Occipital lobe (tissue), 3 donors: ENCODE data around the gene SLC6A4. TPM values are rescaled to one million over a fixed set of nuclear protein-coding genes. Genes with fewer than 3 reads are reported as not detected.
"Not testable (repeated sequence)": the region's sequence is repeated elsewhere in the genome, so short reads cannot be mapped to it uniquely, and the experiment has no call there.

ENCODE experiments used
- DNase-seq: peaks from one replicate; lab custom pipeline; 2025; lab: John Stamatoyannopoulos, UW
- small RNA-seq: library from RNA; depleted of rRNA; stranded (forward); fragments of <200 nt; gene quantifications from one replicate; pipeline ENCODE3, GENCODE V24; 2014
- total RNA-seq: library from RNA; depleted of rRNA; stranded (reverse); fragments of >200 nt; gene quantifications from one replicate; pipeline ENCODE4 v1.2.3, GENCODE V29; 2014

Gene SLC6A4
- total RNA-seq, 1 donor from 2014 or later: 2.2 TPM

DNA sequence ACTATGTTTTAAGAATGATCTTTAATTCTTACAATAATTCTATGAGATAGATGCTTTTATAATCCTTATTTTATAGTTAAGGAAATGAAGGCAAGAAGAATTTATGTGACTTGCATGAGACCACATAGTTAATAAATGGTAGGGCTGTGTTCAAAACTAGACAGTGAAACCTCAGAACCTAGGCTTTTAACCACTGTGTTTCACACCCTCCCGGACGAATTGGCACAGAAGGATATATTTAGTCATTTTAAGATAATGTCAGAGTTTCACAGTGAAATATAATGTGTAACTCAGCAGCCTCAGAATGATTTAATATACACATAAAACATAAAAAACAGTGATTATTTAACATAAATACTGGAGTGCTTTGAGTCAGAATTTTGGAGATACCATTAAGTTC, 61.8 kb downstream of the SLC6A4 start:
- no peak for DNase-seq

DNA sequence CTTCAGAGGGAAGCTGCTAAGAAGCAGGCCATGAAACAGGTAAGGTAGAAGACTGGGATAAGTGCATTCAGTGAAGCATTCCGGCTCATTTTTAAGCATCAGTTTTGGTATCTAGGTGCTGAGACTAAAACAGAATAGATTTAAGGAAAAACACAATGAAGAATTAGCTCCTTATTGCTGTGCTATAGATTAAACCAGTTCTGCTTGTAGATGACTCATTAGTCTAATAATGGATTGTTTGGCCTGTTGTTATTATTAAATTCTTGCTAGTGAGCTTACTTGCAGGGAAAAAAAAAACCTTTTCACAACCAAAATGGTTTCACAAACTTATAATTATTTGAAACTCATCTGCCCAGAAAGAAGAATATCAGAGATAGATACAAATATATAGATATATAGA, 62.9 kb downstream of the SLC6A4 start:
- no peak for DNase-seq

DNA sequence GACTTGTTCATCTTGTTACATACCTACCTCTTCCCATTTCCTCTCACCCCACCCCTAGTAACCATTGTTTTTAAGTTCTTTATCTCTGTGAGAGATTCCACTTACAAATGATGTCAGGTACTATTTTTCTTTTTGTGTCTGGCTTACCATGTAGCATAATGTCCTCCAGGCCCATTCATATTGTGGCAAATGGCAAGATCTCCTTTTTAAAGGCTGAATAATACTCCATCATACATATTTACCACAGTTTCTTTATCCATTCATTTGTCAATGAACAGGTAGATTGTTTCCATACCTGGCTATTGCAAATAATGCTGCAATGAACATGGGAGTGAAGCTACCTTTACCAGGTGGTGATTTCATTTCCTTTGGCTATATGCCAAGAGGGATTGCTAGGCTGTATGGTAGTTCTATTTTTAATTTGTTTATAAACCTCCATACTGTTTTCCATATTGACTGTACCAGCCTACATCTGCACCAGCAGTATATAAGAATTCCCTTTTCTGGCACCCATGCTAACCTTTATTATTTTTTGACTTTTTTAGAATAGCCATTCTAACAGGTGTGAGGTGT, 65.0 kb downstream of the SLC6A4 start:
- no peak for DNase-seq

DNA sequence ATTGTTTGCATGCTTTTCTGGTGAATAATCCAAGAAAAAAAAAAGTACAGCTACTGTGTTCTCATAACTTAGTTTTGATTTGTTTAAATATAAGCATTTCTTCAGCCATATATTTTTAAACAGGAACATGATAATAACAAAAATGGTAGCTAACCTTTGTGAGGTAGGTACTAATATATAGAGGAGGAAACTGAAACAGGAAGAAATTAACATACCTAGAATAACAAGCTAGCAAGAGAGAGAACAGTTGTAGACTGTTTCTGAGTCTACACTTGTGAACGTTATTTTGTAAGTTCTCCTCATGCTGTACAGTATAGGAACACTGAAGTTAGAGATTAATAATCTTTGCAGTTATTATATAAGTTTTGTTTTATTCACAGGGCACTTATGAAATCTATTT, 69.5 kb downstream of the SLC6A4 start:
- no peak for DNase-seq

DNA sequence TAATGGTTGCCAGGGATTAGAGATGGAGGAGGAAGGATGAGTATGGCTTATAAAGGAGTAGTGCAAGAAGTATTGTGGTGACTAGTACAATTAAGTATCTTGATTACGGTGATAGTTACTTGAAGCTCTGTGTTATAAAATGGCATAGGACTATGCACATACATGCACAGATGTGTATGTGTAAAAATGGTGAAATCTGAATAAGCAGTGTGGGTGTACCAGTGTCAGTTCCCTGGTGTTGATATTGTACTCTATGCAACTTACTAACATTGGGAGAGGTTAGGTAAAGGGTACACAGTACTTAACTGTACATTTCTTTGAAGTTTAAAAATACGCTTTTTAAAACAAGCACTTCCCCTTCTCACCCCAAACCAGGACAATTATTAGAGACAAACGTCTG, 70.3 kb downstream of the SLC6A4 start:
- DNase-seq: no peak

DNA sequence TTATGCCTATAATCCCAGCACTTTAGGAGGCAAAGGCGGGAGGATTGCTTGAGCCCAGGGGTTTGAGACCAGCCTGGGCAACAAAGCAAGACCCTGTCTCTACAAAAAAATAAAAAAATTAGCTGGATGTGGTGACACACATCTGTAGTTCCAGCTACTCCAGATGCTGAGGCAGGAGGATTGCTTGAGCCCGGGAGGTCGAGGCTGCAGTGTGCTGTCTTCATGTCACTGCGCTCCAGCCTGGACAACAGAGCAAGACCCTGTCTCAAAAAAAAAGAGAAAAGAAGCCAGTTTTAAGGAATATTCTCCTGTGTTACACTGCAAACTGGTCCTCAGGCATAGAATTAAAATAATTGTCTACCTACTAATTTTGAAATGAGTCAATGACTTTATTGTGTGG, 71.0 kb downstream of the SLC6A4 start:
- DNase-seq: no peak

DNA sequence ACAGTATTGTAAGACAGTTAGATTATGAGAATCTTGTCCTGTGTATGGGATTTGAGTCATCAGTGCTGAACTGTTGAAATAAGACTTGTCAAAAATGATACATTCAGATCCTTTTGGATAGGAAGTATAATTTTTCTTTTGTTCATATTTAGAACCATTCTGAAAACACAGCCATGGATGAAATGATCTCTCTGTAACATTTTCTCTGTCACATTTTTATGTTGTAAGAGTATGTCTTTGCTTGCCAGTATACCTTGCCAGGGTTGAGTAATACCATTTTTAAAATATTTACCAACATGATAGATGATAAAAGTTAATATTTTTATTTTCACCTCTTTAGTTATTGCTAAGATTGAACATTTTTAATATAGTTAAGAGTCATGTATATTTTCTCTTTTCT, 73.9 kb downstream of the SLC6A4 start:
- DNase-seq: no peak

DNA sequence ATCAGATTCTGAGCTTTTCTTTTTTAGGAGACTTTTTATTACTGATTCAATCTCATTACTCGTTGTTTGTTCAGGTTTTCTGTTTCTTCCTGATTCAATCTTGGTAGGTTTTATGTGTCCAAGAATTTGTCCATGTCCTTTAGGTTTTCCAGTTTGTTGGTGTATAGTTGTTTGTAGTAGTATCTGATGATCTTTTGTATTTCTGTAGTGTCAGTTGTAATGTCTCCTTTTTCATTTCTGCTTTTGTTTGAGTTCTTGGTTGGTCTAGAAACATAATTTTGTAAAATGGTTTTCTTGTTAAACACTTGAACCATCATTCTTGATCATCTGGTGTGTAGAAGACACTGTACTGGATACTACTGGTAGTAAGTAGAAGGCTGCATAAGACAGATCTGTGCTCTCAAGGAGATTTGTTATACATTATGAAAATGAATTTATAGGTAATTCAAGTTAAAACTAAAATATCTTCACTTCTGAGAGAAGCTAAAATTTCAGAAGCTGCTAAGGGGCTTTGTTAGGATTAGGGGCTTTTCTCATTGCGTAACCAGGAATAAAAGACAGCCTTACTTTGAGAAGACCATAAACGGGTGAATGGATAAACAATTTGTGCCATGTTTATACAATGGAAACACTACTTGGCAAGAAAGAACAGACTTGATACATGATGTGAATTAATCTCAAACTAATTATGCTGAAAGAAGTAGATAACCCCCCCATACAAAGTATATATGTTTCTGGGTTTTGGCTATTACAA, 74.9 kb downstream of the SLC6A4 start:
- DNase-seq: no peak

DNA sequence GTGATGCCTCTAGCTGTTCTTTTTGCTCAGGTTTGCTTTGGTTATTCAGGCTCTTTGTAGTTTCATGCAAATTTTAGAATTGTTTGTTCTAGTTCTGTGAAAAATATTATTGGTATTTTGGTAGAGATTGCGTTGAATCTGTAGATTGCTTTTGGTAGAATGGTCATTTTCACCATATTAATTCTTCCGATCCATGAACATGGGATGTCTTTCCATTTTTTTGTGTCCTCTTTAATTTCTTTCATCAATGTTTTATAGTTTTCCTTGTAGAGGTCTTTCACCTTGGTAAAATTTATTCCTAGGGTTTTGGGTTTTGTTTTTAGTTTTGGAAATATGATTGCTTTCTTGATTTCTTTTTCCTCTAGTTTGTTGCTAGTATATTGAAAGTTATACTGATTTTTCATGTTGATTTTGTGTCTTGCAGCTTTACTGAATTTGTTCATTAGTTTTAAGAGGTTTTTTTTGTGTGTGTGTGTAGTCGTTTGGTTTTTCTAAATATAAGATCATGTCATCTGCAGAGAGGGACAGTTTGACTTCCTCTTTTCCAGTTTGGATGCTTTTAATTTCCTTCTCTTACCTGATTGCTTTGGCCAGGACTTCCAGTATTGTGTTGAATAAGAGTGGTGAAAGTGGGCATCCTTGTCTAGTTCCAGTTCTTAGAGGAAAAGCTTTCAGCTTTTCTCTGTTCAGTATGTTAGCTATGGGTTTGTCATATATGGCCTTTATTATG, 76.4 kb downstream of the SLC6A4 start:
- DNase-seq: no peak

DNA sequence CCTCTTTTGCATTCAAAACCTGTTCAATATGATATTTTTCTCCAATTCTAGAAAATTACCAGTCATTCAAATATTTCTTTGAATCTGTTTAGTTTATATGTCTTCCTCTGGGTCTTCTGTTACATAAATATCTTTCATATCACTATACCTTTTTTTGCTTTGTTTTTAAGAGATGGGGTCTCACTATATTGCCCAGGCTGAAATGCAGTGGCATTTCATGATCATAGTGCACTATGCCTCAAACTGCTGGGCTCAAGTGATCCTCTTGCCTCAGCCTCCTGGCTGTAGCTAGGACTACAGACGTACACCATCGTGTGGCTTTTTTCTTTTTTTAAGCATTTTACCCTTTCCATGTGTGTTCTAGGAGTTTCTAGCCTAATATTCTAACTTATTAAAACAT, 80.1 kb downstream of the SLC6A4 start:
- DNase-seq: no peak

DNA sequence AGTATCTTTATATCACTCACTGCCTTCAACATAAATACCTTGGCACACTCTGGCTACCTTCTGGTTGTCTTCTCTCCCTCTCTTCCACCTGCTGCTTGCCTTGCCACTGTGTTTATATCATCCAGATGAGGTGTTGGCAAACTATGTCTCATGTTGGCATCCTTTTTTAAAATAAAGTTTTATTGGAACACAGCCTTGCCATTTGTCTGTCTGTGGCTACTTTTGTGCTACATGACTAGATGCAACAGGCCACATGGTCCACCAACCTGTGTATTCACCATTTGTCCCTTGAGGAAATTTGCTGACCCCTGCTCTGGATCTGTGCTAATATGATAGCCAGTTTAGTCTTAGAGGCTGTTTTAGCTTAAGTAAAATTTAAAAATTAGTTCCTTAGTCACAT, 82.0 kb downstream of the SLC6A4 start:
- DNase-seq: no peak

DNA sequence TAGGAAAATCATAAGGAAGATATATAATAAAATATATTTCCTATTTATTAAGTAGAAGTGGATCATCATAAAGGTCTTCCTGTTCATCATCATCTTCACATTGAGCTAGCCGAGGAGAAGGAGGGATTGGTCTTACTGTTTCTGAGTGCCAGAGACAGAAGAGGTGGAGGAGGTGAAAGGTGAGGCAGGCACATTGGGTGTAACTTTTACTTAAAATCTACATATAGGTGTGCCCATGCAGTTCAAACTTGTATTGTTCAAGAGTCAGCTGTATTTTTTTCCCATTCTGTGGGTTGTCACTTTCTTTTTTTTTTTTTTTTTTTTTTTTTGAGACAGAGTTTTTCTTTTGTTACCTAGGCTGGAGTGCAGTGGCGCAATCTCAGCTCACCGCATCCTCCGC, 84.0 kb downstream of the SLC6A4 start:
- DNase-seq: no peak

DNA sequence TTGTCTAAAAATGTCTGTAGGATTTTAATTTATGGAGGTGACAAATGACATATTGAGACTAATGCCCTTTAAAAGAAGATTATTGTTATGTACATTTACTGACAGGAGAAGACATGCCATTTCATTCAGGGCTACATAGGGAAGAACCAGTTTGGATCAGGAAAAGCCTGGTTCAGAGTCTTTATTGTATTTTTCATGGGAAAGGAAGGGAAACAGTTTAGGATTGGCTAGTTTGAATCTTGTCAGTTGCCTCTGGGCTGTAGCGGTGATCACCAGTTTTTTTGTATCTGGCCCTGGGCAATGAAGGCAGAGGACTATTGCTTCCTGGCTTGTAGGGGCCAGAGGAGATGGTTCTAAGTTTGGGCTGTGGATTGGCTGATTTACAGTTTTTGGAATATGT, 87.1 kb downstream of the SLC6A4 start:
- no peak for DNase-seq

DNA sequence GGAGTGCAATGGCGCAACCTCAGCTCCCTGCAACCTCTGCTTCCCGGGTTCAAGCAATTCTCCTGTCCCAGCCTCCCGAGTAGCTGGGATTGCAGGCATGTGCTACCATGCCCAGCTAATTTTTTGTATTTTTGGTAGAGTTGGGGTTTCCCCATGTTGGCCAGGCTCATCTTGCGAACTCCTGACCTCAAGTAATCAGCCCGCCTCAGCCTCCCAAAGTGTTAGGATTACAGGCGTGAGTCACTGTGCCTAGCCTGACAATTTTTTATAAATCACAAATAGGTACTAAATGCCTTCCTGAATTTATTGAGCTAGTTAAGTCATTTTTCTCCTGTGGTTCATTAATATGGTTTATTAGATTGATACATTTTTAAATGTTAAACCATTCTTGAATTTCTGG, 87.6 kb downstream of the SLC6A4 start:
- DNase-seq: not testable (repeated sequence)

Small RNA genes within 50 kb of the gene (small RNA-seq; reads per million reads assigned to genes)
- 9.8 reads per million, percentile 92 among the genes with 10 or more reads in this experiment for gene RF00154

Other genes with a start within 250 kb of the SLC6A4 start
- gene NSRP1, start 118.9 kb downstream of the SLC6A4 start, total RNA-seq: 7.2 TPM
- 37.6 TPM for gene BLMH, start 56.2 kb upstream of the SLC6A4 start, total RNA-seq
- not detected for gene TMIGD1, start 98.4 kb upstream of the SLC6A4 start, total RNA-seq
- 60.4 TPM for gene CPD, start 143.2 kb upstream of the SLC6A4 start, total RNA-seq
- 27.9 TPM for gene GOSR1, start 241.7 kb upstream of the SLC6A4 start, total RNA-seq